NCI-H774 (cell line): ENCODE results near the gene CAMK2A.

Source experiments
- DNase-seq: peaks from one replicate; lab custom pipeline; 2025; lab: John Stamatoyannopoulos, UW

CAMK2A gene

DNA sequence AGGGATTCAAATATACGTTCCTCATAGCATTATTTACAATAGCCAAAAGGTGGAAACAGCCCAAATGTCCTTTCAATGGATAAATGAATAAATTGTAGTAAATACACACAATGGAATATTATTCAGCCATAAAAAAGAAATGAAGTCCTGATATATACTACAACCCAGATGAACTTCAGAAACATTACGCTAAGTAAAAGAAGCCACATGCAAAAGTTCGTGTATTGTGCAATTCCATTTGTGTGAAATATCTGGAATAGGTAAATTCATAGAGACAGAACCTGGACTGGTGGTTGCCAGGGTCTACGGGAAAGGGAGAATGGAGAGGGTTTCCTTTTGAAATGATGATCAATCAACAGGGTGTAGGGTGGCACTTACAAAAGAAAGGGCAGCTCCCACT lies 25.7 kb upstream of the CAMK2A start:
- no peak for DNase-seq

DNA sequence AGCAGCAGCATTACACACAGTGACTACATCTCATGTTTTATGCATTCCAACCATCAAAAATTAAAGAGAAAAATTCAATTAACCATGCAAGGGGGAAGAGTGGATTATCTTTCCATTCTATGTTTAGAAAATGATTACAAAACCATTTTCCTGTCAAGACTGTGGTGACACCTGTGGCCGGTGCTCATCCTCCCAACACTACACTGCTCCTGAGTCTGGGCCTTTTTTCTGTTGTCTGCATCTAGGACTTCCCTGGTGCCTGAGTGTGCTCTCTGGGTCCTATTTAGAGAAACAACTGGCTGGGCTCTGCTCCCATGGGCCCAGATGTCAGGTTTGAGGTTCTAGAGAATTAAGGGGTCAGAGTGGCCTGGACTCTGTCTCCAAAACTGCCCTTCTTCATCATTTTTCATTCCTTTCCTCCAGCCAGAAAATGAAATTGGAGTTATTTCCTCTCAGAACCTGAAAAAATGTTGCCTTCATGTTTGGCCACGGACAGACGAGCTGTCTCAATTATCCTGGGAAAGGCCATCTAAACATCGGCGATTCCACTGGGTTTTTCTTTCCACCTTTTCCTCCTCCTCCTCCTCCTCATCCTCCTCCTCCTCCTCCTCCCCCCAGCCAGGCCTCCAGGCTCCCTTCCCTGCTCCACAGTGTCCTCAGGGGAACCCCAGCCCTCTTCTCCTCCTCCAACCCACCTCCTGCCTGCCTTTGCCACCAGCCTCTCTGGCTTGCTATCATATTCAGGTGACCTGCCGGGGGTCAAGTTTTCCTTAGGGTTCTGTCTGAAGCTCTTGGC lies 24.5 kb upstream of the CAMK2A start:
- no peak for DNase-seq

DNA sequence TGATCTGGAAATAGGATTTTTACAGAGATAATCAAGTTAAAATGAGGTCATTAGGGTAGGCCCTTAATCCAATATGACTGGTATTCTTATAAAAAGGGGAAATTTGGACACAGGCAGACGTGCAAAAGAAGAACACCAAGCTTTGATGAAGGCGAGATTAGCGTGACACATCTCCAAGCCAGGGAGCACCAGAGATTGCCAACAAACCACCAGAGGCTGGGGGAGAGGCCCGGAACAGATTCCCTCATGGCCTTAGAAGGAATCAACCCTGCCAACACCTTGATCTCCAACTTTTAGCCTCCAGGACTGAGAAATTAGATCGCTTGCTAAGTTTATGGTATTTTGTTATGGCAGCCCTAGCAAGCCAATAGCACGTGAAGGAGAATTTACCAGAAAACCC lies 23.9 kb upstream of the CAMK2A start:
- no peak for DNase-seq

DNA sequence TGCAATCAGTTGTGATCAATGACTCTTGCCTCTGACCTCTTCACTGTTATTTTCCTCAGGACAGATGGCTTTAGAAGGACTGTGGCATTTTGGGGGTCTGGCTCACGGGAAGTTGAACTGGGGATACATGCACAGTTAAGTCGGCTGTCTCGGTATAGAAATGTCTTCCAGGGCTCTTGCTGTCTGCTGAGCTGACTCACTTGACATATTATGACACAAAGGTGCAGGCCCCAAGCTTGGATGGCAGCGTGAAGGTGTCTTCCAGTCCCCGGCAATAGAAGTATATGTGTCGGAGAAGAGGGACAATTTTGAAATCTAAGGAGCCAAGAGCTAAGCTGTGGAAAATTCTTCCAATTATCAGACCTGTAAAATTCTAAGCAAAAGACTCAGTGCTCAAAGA lies 22.9 kb upstream of the CAMK2A start:
- DNase-seq, result no peak

DNA sequence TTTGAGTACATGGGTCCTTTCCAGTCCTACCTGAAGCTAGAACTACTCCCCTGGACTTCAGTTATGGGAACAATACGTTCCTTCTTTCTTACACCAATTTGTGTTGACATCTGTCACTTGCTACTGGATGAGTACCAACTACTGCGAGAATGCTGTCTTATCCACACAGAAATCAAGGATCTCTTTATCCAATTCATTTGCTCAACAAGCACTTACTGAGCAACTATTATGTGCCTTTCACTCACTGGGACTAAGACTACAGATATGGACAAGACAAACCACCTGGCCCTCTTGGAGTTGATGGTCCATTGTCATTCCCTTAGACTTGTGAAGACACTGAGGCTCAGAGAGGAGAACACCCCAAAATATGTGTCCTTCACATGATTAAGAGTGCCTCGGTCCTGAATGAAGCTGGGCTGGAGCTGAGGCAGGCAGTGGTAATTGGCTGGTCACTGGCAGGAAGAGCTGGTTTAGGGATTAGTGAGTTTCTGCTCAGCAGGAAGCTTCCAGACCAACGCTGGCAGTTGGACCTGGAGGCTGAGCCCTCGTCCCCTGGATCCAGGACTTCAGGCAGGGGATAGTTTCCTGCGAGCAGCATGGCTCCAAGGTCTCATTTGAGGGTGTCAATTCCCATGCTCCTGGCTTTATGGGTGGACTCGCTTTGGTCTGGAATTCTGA lies 21.6 kb upstream of the CAMK2A start:
- DNase-seq, result no peak

DNA sequence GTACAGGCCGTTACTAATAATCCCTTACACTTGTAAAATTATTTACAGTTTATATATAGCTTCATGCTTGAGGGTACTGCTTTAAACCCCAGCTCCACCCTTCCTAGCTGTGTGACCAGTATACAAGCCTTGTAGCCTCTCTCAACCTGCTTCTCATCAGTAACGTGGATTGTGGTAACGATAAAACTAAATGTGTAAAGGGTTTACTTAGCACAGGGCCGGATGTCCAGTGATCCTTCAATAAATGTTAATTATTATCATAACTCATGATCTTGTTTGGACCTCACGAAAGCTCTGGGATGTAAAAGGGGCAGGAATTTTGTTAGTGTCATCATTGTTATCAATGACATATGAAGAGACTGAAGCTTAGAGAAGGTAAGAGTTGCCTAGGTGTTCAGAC lies 20.7 kb upstream of the CAMK2A start:
- no peak for DNase-seq

DNA sequence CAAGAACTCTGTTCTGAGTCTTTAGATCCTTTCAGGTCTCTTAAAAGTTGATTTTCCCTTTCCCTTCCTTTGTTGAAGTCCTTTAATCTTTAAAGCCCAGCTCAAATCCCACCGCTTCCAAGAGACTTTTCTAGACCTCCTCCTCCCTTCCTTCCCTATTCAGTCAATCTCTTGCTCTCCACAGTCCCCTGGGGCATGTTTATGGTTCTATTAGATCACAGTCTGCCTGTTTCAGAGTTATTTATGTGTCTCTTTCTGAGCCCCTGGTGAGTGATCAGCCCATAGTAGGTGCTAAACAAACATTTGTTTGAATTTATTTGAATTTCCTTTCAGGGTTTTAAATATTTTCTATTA lies 20.3 kb upstream of the CAMK2A start:
- no peak for DNase-seq

DNA sequence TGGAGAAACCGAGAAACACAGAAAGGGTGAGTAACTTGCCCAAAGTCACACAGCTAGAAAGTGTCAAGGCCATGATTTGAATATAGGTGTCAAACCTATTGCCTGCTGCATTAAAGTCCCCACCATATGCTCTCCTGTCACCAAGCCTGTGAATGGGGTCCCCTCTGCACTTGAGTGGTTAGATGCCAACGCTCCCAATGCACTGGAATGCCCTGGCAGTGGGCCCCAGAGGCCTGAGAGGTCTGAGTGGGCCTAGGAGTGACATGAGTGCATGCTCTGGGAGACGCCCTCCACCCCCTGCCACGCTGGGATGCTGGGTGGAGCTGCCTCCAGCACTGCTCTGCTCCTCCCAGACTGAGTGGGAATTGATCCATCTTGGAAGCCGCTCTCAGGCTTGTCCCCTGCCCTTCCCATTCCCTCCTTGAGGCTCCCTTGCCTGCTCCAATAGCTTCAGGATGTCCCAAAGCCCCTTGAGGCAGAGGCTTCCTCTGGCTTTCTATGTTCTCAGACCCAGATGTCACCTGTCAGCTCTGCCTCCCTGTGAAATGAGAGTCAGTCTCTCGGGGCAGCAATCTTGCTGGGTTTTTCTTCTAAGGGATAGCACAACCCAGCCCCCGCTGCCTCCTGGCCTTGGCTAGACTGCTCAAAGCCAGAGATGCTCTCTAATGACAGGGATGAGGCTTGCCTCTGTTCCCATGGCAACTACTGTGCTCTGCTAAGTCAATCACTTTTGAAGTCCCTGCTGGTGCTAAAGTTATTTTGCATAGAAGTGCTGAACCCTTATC lies 19.7 kb upstream of the CAMK2A start:
- no peak for DNase-seq

DNA sequence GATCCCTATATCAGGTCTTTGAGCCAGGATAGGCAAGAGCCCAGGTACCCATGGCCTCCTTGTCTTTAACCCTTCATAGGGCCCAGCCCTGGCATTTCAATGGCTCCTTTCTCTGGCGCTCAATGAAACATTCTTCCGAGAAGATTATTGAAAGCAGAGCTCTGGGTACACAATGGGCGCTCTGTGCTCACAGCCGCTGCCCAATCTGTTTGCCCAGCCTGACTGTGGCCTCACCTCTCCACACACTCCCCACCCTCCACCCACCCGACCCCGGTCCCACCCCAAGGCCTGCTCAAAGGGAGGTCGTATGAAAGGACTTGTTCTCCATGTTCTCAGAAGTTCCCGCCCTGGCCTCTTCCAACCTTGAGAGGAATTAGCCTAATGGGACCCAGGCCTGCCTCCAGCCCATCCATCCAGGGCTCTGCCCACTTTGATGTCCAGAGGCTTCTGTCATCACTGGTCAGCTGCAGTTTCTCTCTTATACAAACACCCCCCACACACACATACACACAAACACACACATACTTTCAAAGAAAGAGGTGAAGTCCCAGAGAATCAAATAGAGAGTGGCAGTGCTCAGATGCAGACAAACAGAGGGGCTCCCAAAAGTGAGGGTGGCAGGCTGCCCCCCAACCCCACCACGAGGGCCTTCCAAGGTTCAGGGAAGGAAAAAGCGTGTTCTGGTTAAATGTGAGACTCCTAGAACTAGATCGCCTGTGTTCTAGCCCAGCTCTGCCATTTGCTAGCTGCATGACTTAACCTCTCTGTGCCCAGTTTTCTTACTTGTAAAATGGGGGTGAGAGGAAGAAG lies 18.2 kb upstream of the CAMK2A start:
- DNase-seq, result no peak

DNA sequence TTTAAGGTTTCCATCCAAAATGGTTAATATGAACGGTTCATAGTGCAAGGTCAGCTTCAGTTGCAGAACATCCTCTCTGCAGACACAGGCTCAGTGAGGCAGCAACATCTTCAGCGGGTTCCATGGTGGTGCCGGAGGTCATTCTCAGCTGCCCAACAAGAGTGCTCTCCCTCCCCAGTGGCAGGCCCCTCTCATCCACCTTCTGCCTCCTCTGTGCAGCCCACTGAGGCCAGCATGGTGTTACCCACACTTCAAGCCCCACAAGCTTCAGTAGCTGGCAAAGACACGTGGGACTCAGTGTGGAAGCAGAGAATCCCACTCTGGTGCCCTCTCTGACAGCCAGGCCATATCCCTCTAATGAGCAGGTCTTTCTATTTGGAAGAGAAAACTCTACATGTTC lies 17.2 kb upstream of the CAMK2A start:
- no peak for DNase-seq

DNA sequence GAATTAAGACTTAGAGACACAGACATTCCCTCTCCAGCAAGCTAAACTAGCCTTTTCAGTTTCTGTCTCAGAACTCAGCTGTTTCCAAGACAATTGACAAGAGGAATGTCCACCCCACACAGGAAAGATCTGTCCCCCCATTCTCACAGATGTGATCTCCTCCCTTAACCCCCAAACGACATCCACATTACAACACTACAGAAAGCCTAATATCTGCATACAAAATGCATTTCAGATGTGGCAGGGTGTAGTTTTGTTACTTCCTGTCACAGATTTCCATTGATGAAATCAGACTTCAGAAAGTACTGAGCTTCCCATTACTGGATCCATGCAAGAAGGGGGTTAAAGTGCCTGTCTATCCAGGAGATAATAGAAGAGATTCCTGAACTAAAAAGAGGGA lies 16.0 kb upstream of the CAMK2A start:
- no peak for DNase-seq

DNA sequence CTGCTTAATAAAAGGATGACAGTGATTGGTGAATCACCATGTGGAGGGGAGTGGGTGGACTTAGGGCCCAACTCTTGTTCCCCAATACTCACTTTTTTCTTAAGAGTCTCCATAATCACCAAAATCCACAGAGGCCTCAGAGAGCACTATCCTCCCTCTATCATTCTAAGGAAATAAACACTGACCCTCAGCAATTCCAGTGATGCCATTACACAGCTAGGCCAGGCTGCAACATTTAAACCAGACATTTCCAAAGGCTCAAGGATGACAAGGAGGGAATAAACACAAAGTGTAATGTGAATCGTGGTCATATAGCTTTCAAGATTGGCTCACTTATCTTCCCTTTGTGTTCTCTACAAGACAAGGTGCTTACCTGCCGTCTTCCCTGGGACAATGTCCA lies 15.5 kb upstream of the CAMK2A start:
- DNase-seq, result no peak

DNA sequence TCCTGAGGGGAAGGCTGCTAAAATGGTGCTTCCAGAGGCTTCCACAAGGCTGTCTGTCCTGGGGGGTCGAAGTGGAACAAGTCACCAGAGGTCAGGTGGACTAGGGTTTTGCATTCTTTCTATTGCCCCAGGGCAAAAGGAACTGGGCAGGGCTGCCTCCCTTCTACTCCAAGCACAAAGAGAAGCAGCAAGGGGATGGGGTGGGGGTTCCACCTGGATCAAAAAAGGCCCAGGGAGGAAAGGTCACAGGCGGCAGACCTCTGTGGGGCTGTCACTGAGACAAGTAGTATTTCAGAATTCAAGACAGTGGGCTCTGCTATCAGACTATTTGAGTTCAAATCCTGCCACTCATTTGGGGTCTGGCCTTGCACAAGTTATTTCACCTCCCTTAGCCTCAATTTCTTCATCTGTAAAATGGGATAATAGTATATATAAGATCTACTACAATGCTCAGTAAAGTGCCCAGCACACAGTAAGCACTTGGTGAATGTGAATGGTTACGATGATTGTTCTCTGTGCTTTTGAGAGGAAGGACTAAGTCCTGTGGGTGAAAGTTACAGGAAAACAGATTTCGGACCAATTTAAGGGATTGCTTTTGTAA lies 15.0 kb upstream of the CAMK2A start:
- no peak for DNase-seq

DNA sequence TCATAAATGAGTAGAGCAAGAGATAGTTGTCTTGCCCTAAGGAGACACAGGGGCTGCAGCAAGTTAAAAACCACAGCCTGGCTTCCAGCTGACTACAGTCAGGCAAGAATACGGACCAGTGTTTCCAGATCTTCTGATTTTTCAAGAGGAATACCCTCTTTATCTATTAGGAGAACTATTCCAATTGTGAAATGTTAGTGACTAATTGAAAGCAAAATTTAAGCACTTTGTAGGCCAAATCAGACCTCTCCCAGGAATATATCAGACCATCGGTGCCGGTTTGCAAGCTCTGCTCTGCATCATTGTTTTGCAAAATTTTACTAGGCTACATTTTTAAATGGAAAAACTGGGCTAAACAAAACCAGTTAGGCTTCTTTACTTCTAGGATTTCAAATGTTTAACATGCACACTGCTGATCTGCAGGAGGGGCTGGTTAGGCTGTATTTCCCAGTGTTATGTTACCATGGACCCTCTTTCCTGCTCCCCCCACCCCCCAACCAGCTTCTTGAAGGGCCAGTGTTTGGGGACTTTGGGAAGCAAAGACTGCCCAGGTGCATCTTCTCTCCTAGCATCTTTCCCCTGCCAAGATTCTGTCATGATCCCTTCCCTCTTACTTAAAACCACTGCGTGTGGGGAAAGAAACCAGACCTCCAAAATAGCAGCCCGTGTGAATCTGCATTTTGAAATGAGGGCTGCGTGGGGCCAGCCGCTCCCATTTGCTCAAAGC lies 14.2 kb upstream of the CAMK2A start:
- no peak for DNase-seq

DNA sequence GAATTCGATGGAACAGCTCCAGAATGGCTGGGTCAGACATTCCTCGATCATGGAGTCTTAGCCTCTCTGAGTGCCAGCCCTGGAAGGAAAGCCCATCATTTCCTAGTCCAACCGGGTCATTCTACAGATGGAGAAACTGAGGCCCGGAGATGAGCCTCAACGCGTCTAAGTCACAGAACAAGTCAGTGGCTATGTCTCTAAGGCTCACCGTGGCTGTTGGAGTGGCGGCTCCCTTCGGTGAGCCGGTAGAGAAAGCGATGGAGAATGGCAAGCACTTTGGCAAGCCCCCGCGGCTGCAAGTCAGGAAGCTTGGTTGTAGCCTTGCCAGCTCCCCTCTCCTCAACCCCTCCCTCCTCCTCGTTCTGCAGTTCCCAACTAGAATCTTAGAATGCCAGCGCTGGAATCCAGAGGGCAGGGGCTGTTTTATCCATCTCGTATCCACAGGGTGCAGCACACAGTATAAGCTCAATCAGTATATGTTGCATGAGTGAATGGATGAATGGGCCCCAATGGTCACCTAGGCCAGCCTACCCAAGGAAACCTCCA lies 13.6 kb upstream of the CAMK2A start:
- no peak for DNase-seq

DNA sequence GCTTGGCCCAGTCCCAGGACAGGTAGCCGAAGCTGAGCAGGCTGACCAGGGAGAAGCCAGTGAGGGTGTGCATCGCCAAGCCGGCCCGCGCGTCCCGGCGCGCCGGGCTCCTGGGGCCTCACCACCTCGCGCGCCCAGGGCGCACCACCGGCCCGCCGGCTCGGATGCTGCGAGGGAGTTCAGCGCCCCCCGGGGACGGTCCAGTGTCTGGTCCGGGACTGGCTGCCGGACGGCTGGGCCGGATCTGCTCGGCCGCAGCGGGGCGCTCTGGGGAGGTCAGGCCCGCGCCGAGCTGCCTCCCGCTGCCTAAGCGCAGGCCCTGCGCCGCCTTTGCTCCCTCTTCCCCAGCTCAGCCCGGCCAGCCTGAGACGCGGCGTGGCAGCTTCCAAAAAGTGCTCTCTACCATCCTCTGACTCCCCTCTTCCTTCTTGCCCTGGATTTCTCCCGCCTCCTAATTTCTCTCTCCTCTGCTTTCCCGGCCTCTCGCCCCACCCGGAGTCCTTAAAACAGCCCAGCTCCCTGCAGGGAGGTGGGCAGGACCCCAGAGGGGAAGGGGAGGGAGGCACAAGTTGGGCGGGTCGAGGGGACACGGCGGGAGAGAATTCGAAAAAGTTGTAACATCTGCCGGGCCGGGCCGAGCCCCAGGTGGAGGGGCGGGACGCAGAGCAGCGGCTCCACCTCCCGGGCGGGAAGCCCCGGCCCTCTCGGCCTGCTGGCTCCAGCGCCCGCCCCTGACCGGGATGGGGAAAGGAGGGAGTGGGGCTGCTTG lies 12.9 kb upstream of the CAMK2A start, which contains the start of gene ARSI:
ARSI (minus strand) TSS at position 605 of the 769 bp plus-strand sequence; CDS start at position 73, 532 bp downstream.
- DNase-seq, result no peak

DNA sequence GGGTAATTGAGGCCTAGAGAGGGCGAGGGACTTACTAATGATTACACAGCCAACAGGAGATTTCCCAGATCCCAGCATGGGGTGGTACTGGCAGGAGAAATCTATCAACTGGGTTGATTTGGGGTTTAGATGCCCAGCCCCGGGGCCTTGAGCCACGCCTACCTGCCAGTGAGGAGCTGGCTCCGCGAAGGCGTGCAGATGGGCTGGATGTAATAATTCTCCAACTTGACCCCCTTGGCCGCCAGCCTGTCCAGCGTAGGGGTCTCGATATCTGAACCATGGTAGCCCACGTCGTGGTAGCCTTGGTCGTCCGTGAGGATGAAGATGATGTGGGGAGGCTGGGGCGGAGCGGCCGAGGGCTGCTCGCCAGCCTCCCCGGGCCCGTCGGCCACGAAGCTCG lies 12.3 kb upstream of the CAMK2A start:
- DNase-seq, result no peak

DNA sequence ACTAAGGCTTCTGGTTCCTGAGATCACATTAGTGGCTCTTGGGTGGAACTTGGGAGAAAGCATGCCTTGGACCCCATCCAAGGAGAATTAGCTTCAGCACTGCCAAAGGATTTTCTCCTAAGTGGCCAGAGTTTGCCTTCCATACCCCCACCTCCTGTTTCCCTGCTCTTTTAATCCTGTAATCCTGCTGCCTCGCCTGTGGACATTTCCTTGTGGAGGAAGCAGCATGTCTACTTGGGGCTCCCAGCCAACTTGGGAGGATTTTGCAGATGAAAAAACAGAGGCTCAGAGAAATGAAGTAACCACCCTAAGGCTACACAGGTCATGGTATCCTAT lies 11.6 kb upstream of the CAMK2A start:
- DNase-seq, result no peak

DNA sequence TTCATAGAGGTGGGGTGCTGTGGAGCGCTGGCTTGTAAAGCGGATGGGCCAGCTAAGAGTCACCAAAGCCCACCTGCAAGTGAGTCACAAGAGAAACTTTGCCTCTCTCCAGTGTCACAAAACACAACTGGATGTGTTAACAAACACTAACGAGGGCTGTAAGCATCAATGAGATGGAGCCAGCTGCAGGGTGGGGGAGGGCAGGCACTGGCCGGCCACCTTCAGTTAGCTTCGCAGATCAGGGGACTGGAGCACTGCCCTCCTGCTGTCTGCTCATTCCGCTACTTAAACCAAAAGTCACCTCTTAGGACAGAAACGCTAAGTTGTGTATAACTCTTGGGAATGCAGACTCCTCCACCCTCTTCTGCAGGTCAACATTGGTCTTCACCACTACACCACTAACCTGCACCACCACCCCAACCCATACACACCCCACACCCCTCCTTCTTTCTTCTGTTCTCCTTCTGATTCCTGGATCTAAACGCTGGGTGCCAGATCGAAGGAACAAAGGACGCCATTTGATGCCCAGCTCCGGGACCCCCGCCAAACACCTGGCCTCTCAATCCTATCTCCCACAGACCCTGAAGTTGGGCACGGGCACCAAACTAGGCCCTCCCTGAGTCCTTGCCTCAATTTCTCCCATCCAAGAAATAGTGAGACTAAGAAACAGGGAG lies 11.1 kb upstream of the CAMK2A start:
- DNase-seq, result no peak
